H9 (cell line): ENCODE data around the gene AKR1B15. TPM values are rescaled to one million over a fixed set of nuclear protein-coding genes. Genes with fewer than 3 reads are reported as not detected.

ENCODE experiments used
- DNase-seq: peaks from one replicate; pipeline ENCODE4 v3.0.0-alpha.2; 2017
- H2AFZ ChIP-seq: one replicate; pipeline ENCODE4 v1.6.1; 2013; ENCODE audit warnings: mild to moderate bottlenecking, low read length, control low read depth, moderate library complexity
- H2AK5ac ChIP-seq: 2 replicates; pipeline ENCODE4 v1.6.1; 2013; ENCODE audit warnings: low read length, control low read depth, mixed read lengths; ENCODE audit not compliant: insufficient read length
- H2BK120ac ChIP-seq: one replicate; pipeline ENCODE4 v1.6.1; 2013; ENCODE audit warnings: low read depth, mild to moderate bottlenecking, low read length, control low read depth, inconsistent platforms; ENCODE audit not compliant: poor library complexity, severe bottlenecking
- H2BK12ac ChIP-seq: 2 replicates; pipeline ENCODE4 v1.6.1; 2013; ENCODE audit warnings: low read length, control low read depth, mixed read lengths, low read depth; ENCODE audit not compliant: insufficient read length
- H2BK15ac ChIP-seq: 2 replicates; pipeline ENCODE4 v1.6.1; 2013; ENCODE audit warnings: low read depth, low read length, control low read depth
- H2BK20ac ChIP-seq: one replicate; pipeline ENCODE4 v1.6.1; 2013; ENCODE audit warnings: low read depth, mild to moderate bottlenecking, low read length, control low read depth, inconsistent platforms; ENCODE audit not compliant: poor library complexity, severe bottlenecking
- H2BK5ac ChIP-seq: 2 replicates; pipeline ENCODE4 v1.6.1; 2013; ENCODE audit warnings: low read length, control low read depth, mixed read lengths; ENCODE audit not compliant: insufficient read length
- H3K14ac ChIP-seq: 2 replicates; pipeline ENCODE4 v1.6.1; 2013; ENCODE audit warnings: low read length, control low read depth; ENCODE audit not compliant: insufficient read depth
- H3K18ac ChIP-seq: 2 replicates; pipeline ENCODE4 v1.6.1; 2013; ENCODE audit warnings: low read depth, mild to moderate bottlenecking, mixed read lengths, low read length, control low read depth; ENCODE audit not compliant: insufficient read length
- H3K23ac ChIP-seq: 2 replicates; pipeline ENCODE4 v1.6.1; 2013; ENCODE audit warnings: low read length, control low read depth, mixed read lengths, low read depth; ENCODE audit not compliant: insufficient read length
- H3K23me2 ChIP-seq: 2 replicates; pipeline ENCODE4 v1.6.1; 2013; ENCODE audit warnings: low read depth, mild to moderate bottlenecking, mixed read lengths, low read length, control low read depth; ENCODE audit not compliant: insufficient read length, poor library complexity, severe bottlenecking
- H3K27ac ChIP-seq: 2 replicates; pipeline ENCODE4 v1.5.1; 2013; ENCODE audit warnings: low read length, control low read depth, mixed read lengths, low read depth; ENCODE audit not compliant: insufficient read length
- H3K27me3 ChIP-seq: 2 replicates; pipeline ENCODE4 v1.6.1; 2013; ENCODE audit warnings: low read length, control low read depth, inconsistent platforms; ENCODE audit not compliant: insufficient read depth
- H3K4ac ChIP-seq: 2 replicates; pipeline ENCODE4 v1.6.1; 2013; ENCODE audit warnings: low read depth, mild to moderate bottlenecking, control low read depth, inconsistent platforms, low read length, moderate library complexity
- H3K4me1 ChIP-seq: 2 replicates; pipeline ENCODE4 v1.6.1; 2013; ENCODE audit warnings: low read length, control low read depth, inconsistent platforms; ENCODE audit not compliant: insufficient read depth
- H3K4me2 ChIP-seq: 2 replicates; pipeline ENCODE4 v1.6.1; 2013; ENCODE audit warnings: low read length, control low read depth, mixed read lengths; ENCODE audit not compliant: insufficient read length, insufficient read depth
- H3K56ac ChIP-seq: 2 replicates; pipeline ENCODE4 v1.6.1; 2013; ENCODE audit warnings: low read depth, mild to moderate bottlenecking, mixed read lengths, low read length, control low read depth; ENCODE audit not compliant: insufficient read length
- H3K79me1 ChIP-seq: 2 replicates; pipeline ENCODE4 v1.6.1; 2013; ENCODE audit warnings: low read depth, mild to moderate bottlenecking, moderate library complexity, low read length, control low read depth, inconsistent platforms; ENCODE audit not compliant: insufficient read depth, poor library complexity, severe bottlenecking
- H3K79me2 ChIP-seq: 2 replicates; pipeline ENCODE4 v1.6.1; 2013; ENCODE audit warnings: low read length, control low read depth, inconsistent platforms; ENCODE audit not compliant: insufficient read depth
- H3K9ac ChIP-seq: 2 replicates; pipeline ENCODE4 v1.6.1; 2013; ENCODE audit warnings: low read length, control low read depth, mixed read lengths; ENCODE audit not compliant: insufficient read length; ENCODE audit errors: extremely low read depth
- H3K9me3 ChIP-seq: one replicate; pipeline ENCODE4 v1.6.1; 2013; ENCODE audit warnings: low read depth, low read length, inconsistent platforms; ENCODE audit not compliant: control insufficient read depth
- H3T11ph ChIP-seq: one replicate; pipeline ENCODE4 v1.6.1; 2013; ENCODE audit warnings: mild to moderate bottlenecking, low read length, control low read depth, inconsistent platforms
- H4K20me1 ChIP-seq: one replicate; pipeline ENCODE4 v1.6.1; 2013; ENCODE audit not compliant: control insufficient read depth, insufficient read length, insufficient read depth
- H4K5ac ChIP-seq: 2 replicates; pipeline ENCODE4 v1.6.1; 2013; ENCODE audit warnings: low read depth, mild to moderate bottlenecking, mixed read lengths, low read length, control low read depth; ENCODE audit not compliant: insufficient read length
- H4K8ac ChIP-seq: replicated peaks from 2 replicates; pipeline ENCODE4 v1.6.1; 2013; ENCODE audit warnings: low read length, control low read depth, mixed read lengths, low read depth; ENCODE audit not compliant: insufficient read length
- H4K91ac ChIP-seq: 2 replicates; pipeline ENCODE4 v1.6.1; 2013; ENCODE audit warnings: low read depth, mild to moderate bottlenecking, moderate library complexity, mixed read lengths, low read length, control low read depth; ENCODE audit not compliant: insufficient read length
- H3K27ac Mint-ChIP-seq, 3 experiments: 2 replicates in 2 of 3; 3 replicates in 1 of 3; pipeline ENCODE4 v1.8.0; 2020 to 2021; ENCODE audit warnings: mixed read lengths in 3 of 3, mild to moderate bottlenecking in 1 of 3, moderate library complexity in 1 of 3
- H3K27me3 Mint-ChIP-seq: 2 replicates; pipeline ENCODE4 v1.8.0; 2021; ENCODE audit warnings: low read depth, mild to moderate bottlenecking, moderate library complexity, mixed read lengths
- H3K36me3 Mint-ChIP-seq, 3 experiments: 2 replicates in 2 of 3; 3 replicates in 1 of 3; pipeline ENCODE4 v1.8.0; 2020 to 2021; ENCODE audit warnings: low read depth in 3 of 3, mixed read lengths in 3 of 3; ENCODE audit not compliant: insufficient read depth in 1 of 3
- H3K4me1 Mint-ChIP-seq, 2 experiments: 2 replicates each; pipeline ENCODE4 v1.8.0; 2020; ENCODE audit warnings: mixed read lengths in 2 of 2
- H3K4me3 Mint-ChIP-seq, 2 experiments: 2 replicates in 1 of 2; 3 replicates in 1 of 2; pipeline ENCODE4 v1.8.0; 2020 to 2021; ENCODE audit warnings: mild to moderate bottlenecking in 2 of 2, mixed read lengths in 2 of 2, moderate library complexity in 1 of 2
- H3K9me3 Mint-ChIP-seq, 2 experiments: 2 replicates in 1 of 2; 3 replicates in 1 of 2; pipeline ENCODE4 v1.8.0; 2020; ENCODE audit warnings: mild to moderate bottlenecking in 2 of 2, mixed read lengths in 2 of 2, moderate library complexity in 1 of 2
- CTCF ChIP-seq: fragments of 200-600 bp; sonication (generic); conservative IDR thresholded peaks from 3 replicates; pipeline ENCODE4 v1.8.0; 2021; ENCODE audit warnings: antibody characterized with exemption, mild to moderate bottlenecking
- WGBS: extraction: QIAGEN DNeasy Blood & Tissue Kit; methylation state at CpG from one replicate; pipeline ENCODE4 v1.1.7; 2013; ENCODE audit warnings: missing lambda C conversion rate, low lambda C conversion rate, mixed read lengths; ENCODE audit not compliant: insufficient read length; ENCODE audit errors: extremely low coverage; 5-methylcytosine and 5-hydroxymethylcytosine counted together
- total RNA-seq: library from RNA; stranded (reverse); gene quantifications from 2 replicates; pipeline ENCODE4 v1.2.1, GENCODE V29; 2021

The AKR1B15 gene
- total RNA-seq, 1 experiment from 2014 or later, result not detected

- H3K27me3 Mint-ChIP-seq, result peaks cover 19% of the 10 kb centered on the region
- no peaks in the 10 kb centered on the region for H3K4me1 Mint-ChIP-seq
- no peaks in the 10 kb centered on the region for H3K36me3 Mint-ChIP-seq
- H4K5ac ChIP-seq, result no peak overlapping the region
- no peaks in the 10 kb centered on the region for H3K79me1 ChIP-seq
- H3K27ac Mint-ChIP-seq, result no peak overlapping the region
- H3K4me3 Mint-ChIP-seq, result no peak overlapping the region
- H2BK12ac ChIP-seq, result no peak overlapping the region
- H3K27me3 ChIP-seq, result no peaks in the 10 kb centered on the region
- H3T11ph ChIP-seq, result no peak overlapping the region
- no peak overlapping the region for H3K56ac ChIP-seq
- no peaks in the 10 kb centered on the region for H3K23me2 ChIP-seq
- H2BK120ac ChIP-seq, result no peak overlapping the region
- no peak for DNase-seq
- no peak overlapping the region for H3K4me2 ChIP-seq
- H3K4ac ChIP-seq, result no peak overlapping the region
- no peak overlapping the region for H2AFZ ChIP-seq
- WGBS, result no CpG with 5 or more reads among the region's 3 CpGs
- no peak overlapping the region for H3K27ac ChIP-seq
- no peaks in the 10 kb centered on the region for H3K9me3 ChIP-seq
- TF ChIP-seq CTCF, result no peak
- H4K8ac ChIP-seq, result no peak overlapping the region
- no peak overlapping the region for H3K23ac ChIP-seq
- H3K9ac ChIP-seq, result no peak overlapping the region
- H4K20me1 ChIP-seq, result no peaks in the 10 kb centered on the region
- H4K91ac ChIP-seq, result no peak overlapping the region
- H3K79me2 ChIP-seq, result no peaks in the 10 kb centered on the region
- no peak overlapping the region for H3K14ac ChIP-seq
- no peak overlapping the region for H2BK20ac ChIP-seq
- no peaks in the 10 kb centered on the region; a peak in 1 of 5 replicates for H3K9me3 Mint-ChIP-seq
- H2BK15ac ChIP-seq, result no peak overlapping the region
- H3K4me1 ChIP-seq, result no peaks in the 10 kb centered on the region
- no peak overlapping the region for H3K18ac ChIP-seq
- H2BK5ac ChIP-seq, result no peak overlapping the region
- H2AK5ac ChIP-seq, result no peak overlapping the region
Measured at GRCh38 chr7:134613623-134614347, 64.9 kb downstream of the AKR1B15 start.
